ENCODE results near the gene SDK1. TPM values are rescaled to one million over a fixed set of nuclear protein-coding genes. Genes with fewer than 3 reads are reported as not detected.

SDK1 gene
- total RNA-seq, 2 donors from 2014 or later = 1.3 to 2.6 TPM

- no peaks in the 10 kb centered on the region for H3K27me3 ChIP-seq
Measured at GRCh38 chr7:3605222-3605621, 304.2 kb downstream of the SDK1 start.

GRCh38 chr7:3606436-3606835 is 305.4 kb downstream of the SDK1 start:
- H3K4me3 ChIP-seq = no peak overlapping the region
- intact Hi-C loops (cut with DNase I) = no loop called here
- no peak overlapping the region for H3K9ac ChIP-seq (ENCODE audit: low read depth in 2 of 2, low read length in 2 of 2)
- H3K27ac ChIP-seq = no peak overlapping the region
- no peaks in the 10 kb centered on the region for H3K36me3 ChIP-seq
- TF ChIP-seq CTCF (IDR thresholded peaks at IDR 0.05) = no peak
- H3K9me3 ChIP-seq = no peaks in the 10 kb centered on the region
- H3K4me1 ChIP-seq = no peaks in the 10 kb centered on the region
- no peak for DNase-seq
- no peaks in the 10 kb centered on the region for H3K27me3 ChIP-seq

More at GRCh38 chr7:3605222-3605621, 304.2 kb downstream of the SDK1 start:
- Histone ChIP-seq H3K4me1 (no peaks in the 10 kb centered on the region), H3K36me3 (no peaks in the 10 kb centered on the region), H3K9ac (ENCODE audit: low read depth in 2 of 2, low read length in 2 of 2) (no peak overlapping the region), H3K4me3 (no peak overlapping the region), H3K27ac (no peak overlapping the region), H3K9me3 (no peaks in the 10 kb centered on the region)
- no peak for TF ChIP-seq CTCF (IDR thresholded peaks at IDR 0.05)
- no peak for DNase-seq
- intact Hi-C loops (cut with DNase I) = no loop called here

GRCh38 chr7:3607847-3608246 is 306.8 kb downstream of the SDK1 start:
- Histone ChIP-seq H3K4me1 (no peaks in the 10 kb centered on the region), H3K36me3 (no peaks in the 10 kb centered on the region), H3K27ac (no peak overlapping the region), H3K9me3 (no peaks in the 10 kb centered on the region), H3K27me3 (no peaks in the 10 kb centered on the region), H3K9ac (ENCODE audit: low read depth in 2 of 2, low read length in 2 of 2) (no peak overlapping the region), H3K4me3 (no peak overlapping the region)
- no peak for TF ChIP-seq CTCF (IDR thresholded peaks at IDR 0.05)
- DNase-seq = no peak
- intact Hi-C loops (cut with DNase I) = no loop called here

GRCh38 chr7:3616306-3616705 is 315.3 kb downstream of the SDK1 start:
- H3K9me3 ChIP-seq = no peaks in the 10 kb centered on the region
- no peak overlapping the region for H3K27ac ChIP-seq
- H3K27me3 ChIP-seq = no peaks in the 10 kb centered on the region
- TF ChIP-seq CTCF (IDR thresholded peaks at IDR 0.05) = no peak
- no peaks in the 10 kb centered on the region for H3K4me1 ChIP-seq
- no peak overlapping the region for H3K4me3 ChIP-seq
- DNase-seq = no peak
- H3K9ac ChIP-seq (ENCODE audit: low read depth in 2 of 2, low read length in 2 of 2) = no peak overlapping the region
- intact Hi-C loops (cut with DNase I) = no loop called here
- no peaks in the 10 kb centered on the region for H3K36me3 ChIP-seq

- Histone ChIP-seq H3K9me3 (no peaks in the 10 kb centered on the region), H3K27me3 (no peaks in the 10 kb centered on the region), H3K4me3 (no peak overlapping the region), H3K36me3 (no peaks in the 10 kb centered on the region), H3K27ac (no peak overlapping the region), H3K4me1 (no peaks in the 10 kb centered on the region), H3K9ac (ENCODE audit: low read depth in 2 of 2, low read length in 2 of 2) (no peak overlapping the region)
- no peak for DNase-seq
- no peak for TF ChIP-seq CTCF (IDR thresholded peaks at IDR 0.05)
- intact Hi-C loops (cut with DNase I) = no loop called here
Measured at GRCh38 chr7:3630081-3630480, 329.0 kb downstream of the SDK1 start.

- no peaks in the 10 kb centered on the region for H3K9me3 ChIP-seq
- H3K4me1 ChIP-seq = no peaks in the 10 kb centered on the region
- no peak for TF ChIP-seq CTCF (IDR thresholded peaks at IDR 0.05)
- no peak overlapping the region for H3K27ac ChIP-seq
- H3K9ac ChIP-seq (ENCODE audit: low read depth in 2 of 2, low read length in 2 of 2) = no peak overlapping the region
- no peaks in the 10 kb centered on the region for H3K27me3 ChIP-seq
- H3K36me3 ChIP-seq = no peaks in the 10 kb centered on the region
- intact Hi-C loops (cut with DNase I) = no loop called here
- no peak for DNase-seq
- no peak overlapping the region for H3K4me3 ChIP-seq
Measured at GRCh38 chr7:3634396-3634795, 333.3 kb downstream of the SDK1 start.

All from colonic mucosa (tissue), 4 donors.